Stimulated activated CD4-positive, alpha-beta T cell treated with anti-CD3 and anti-CD28 coated beads, Interleukin-15, amount 100 ng/mL, for 1 hour (primary cell): ENCODE data around the gene FAM98C.

Experiments used
- DNase-seq, 2 donors: peaks; one replicate each; pipeline ENCODE4 v3.0.0-alpha.2; 2020; ENCODE audit warnings: low read depth in 1 of 2, low spot score in 1 of 2

Gene FAM98C

GRCh38 chr19:38377052-38377451, 25.8 kb upstream of the FAM98C start:
- DNase-seq = no peak

- DNase-seq = no peak
These were observed 24.0 kb upstream of the FAM98C start for GRCh38 chr19:38378866-38379265.

- no peak for DNase-seq
These were observed 21.8 kb upstream of the FAM98C start for GRCh38 chr19:38381138-38381537.

- DNase-seq = no peak
These were observed 19.7 kb upstream of the FAM98C start for GRCh38 chr19:38383184-38383583.

GRCh38 chr19:38383743-38384142, 19.1 kb upstream of the FAM98C start:
- DNase-seq = no peak

- no peak for DNase-seq
These were observed 18.5 kb upstream of the FAM98C start for GRCh38 chr19:38384209-38385027.

- DNase-seq = no peak
These were observed 17.7 kb upstream of the FAM98C start for GRCh38 chr19:38385057-38385803.

GRCh38 chr19:38385804-38386257, 17.1 kb upstream of the FAM98C start:
- DNase-seq = no peak

- DNase-seq = no peak
These were observed 16.5 kb upstream of the FAM98C start for GRCh38 chr19:38386300-38386970.

- no peak for DNase-seq
These were observed 15.8 kb upstream of the FAM98C start for GRCh38 chr19:38386971-38387549.

- peak; percentile 55 to 67 for DNase-seq
These were observed 15.1 kb upstream of the FAM98C start, which contains the start of gene GGN for GRCh38 chr19:38387550-38388348. Gene GGN, minus strand, starts transcription at chr19:38388034. Its CDS starts 773 bp downstream, at chr19:38387261.

GRCh38 chr19:38388349-38389100, 14.4 kb upstream of the FAM98C start, which contains the start of gene SPRED3:
Gene SPRED3, plus strand, starts transcription at chr19:38388697. Its CDS starts 1,606 bp downstream, at chr19:38390303.
- no peak for DNase-seq

- no peak for DNase-seq
These were observed 13.6 kb upstream of the FAM98C start for GRCh38 chr19:38389101-38389925.

- no peak for DNase-seq
These were observed 12.7 kb upstream of the FAM98C start for GRCh38 chr19:38389957-38390924.

- no peak for DNase-seq
These were observed 10.9 kb upstream of the FAM98C start for GRCh38 chr19:38391911-38392464.

GRCh38 chr19:38392707-38393308, 10.1 kb upstream of the FAM98C start:
- DNase-seq = no peak

GRCh38 chr19:38394488-38394887, 8.4 kb upstream of the FAM98C start:
- peak in 1 of 2 donors; percentile 58 for DNase-seq
